Activated B cell treated with CpG ODN at 0.5 μM for 24 hours (primary cell): ENCODE data around the gene JADE1. TPM values are rescaled to one million over a fixed set of nuclear protein-coding genes. Genes with fewer than 3 reads are reported as not detected.

Source experiments
- ATAC-seq: fragments of 200-7000 bp; cut with Tn5 transposase; one replicate; pipeline ENCODE4 v1.10.0; 2021; ENCODE audit warnings: low read depth, mild to moderate bottlenecking, moderate library complexity
- CTCF ChIA-PET: fragments of 350-600 bp; sonication (Branson Sonifier 250); formaldehyde crosslinking; loops from one replicate; lab custom pipeline; 2021; ENCODE audit warnings: antibody characterized with exemption; lab: Charles Lee
- POLR2A ChIA-PET: fragments of 350-600 bp; sonication (Branson Sonifier 250); formaldehyde crosslinking; loops from one replicate; lab custom pipeline; 2021; ENCODE audit warnings: antibody characterized with exemption; lab: Charles Lee
- DNase-seq: peaks from one replicate; pipeline ENCODE4 v3.0.0; 2022
- H3K27ac Mint-ChIP-seq: one replicate; pipeline ENCODE4 v1.8.0; 2020; ENCODE audit warnings: mixed read lengths
- H3K27me3 Mint-ChIP-seq: one replicate; pipeline ENCODE4 v1.8.0; 2021; ENCODE audit warnings: mixed read lengths
- H3K36me3 Mint-ChIP-seq: one replicate; pipeline ENCODE4 v1.8.0; 2021; ENCODE audit warnings: low read depth, mixed read lengths
- H3K4me1 Mint-ChIP-seq: one replicate; pipeline ENCODE4 v1.8.0; 2021; ENCODE audit warnings: mixed read lengths
- H3K4me3 Mint-ChIP-seq: one replicate; pipeline ENCODE4 v1.8.0; 2020; ENCODE audit warnings: mild to moderate bottlenecking, mixed read lengths
- H3K9me3 Mint-ChIP-seq: one replicate; pipeline ENCODE4 v1.8.0; 2020; ENCODE audit warnings: mixed read lengths
- CTCF ChIP-seq: fragments of 200-600 bp; IDR thresholded peaks from one replicate; pipeline ENCODE4 v1.8.0; 2022; ENCODE audit warnings: antibody characterized with exemption, mild to moderate bottlenecking
- intact Hi-C: fragments of 100-400 bp; cut with micrococcal nuclease; formaldehyde crosslinking; loops from one replicate; pipeline ENCODE4 v1.15.1; 2024
- total RNA-seq: library from RNA; stranded (reverse); gene quantifications from 2 replicates; pipeline ENCODE4 v1.2.3, GENCODE V29; 2022

Gene JADE1
- total RNA-seq, 1 donor from 2014 or later = 29.2 TPM

DNA sequence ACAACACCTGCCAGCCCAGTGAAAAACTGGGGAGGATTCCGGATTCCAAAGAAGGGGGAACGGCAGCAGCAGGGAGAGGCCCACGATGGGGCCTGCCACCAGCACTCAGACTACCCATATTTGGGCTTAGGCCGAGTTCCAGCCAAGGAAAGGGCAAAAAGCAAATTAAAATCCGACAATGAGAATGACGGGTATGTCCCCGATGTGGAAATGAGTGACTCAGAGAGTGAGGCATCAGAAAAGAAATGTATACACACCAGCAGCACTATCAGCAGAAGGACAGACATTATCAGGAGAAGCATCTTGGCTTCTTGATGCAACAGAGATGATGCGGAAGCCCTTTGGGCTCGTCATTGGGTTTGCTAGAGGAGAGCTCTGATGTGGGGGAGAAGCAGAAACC is 62.4 kb downstream of the JADE1 start:
- ATAC-seq = no peak
- no peak overlapping the region for H3K27ac Mint-ChIP-seq
- CTCF ChIA-PET = no interaction called here

DNA sequence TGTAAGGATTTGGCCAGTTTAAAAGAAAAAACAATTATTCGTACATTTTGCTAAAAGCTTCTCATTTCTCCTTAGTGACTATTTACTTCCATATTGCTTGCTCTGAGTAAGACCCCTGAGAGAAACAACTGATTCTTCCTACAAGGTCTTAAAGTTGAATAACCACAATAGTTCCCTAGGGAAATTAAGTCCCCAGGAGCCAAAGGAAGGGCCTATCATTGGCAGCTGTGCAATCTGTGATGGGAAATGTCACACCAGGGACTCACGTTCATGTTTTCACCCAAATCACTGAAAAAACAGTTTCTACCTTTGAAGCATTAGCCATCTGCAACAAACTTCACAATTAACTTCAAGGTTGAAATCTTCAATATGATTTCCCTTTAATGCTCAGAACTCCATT is 66.7 kb downstream of the JADE1 start:
- DNase-seq = no peak
- Mint-ChIP-seq H3K9me3 (no peaks in the 10 kb centered on the region), H3K4me3 (no peak overlapping the region), H3K27ac (peak overlapping the region; percentile 6), H3K36me3 (peaks cover 33% of the 10 kb centered on the region), H3K27me3 (no peaks in the 10 kb centered on the region), H3K4me1 (peaks cover 3% of the 10 kb centered on the region)
- no peak for ATAC-seq
- intact Hi-C loops = no loop called here
- POLR2A ChIA-PET = no interaction called here
- TF ChIP-seq CTCF = no peak
- CTCF ChIA-PET = no interaction called here

More for the DNA sequence above, 62.4 kb downstream of the JADE1 start:
- no peaks in the 10 kb centered on the region for H3K27me3 Mint-ChIP-seq
- H3K36me3 Mint-ChIP-seq = peaks cover 69% of the 10 kb centered on the region
- no peak overlapping the region for H3K4me3 Mint-ChIP-seq
- POLR2A ChIA-PET = no interaction called here
- intact Hi-C loops = no loop called here
- H3K9me3 Mint-ChIP-seq = no peaks in the 10 kb centered on the region
- TF ChIP-seq CTCF = no peak
- H3K4me1 Mint-ChIP-seq = peaks cover 3% of the 10 kb centered on the region
- DNase-seq = no peak

- no peak for TF ChIP-seq CTCF
- Mint-ChIP-seq H3K4me1 (peaks cover 3% of the 10 kb centered on the region), H3K36me3 (peaks cover 21% of the 10 kb centered on the region), H3K9me3 (no peaks in the 10 kb centered on the region), H3K27ac (no peak overlapping the region), H3K4me3 (no peak overlapping the region), H3K27me3 (no peaks in the 10 kb centered on the region)
- ChIA-PET CTCF (interaction anchor here (0.8 kb wide), 1 partner anchor 21 kb away, joined by 3 read pairs; no protein-coding TSS in a partner anchor), POLR2A (no interaction called here)
- no peak for ATAC-seq
- DNase-seq = no peak
- intact Hi-C loops = no loop called here
Observed at GRCh38 chr4:128877934-128878333, 68.4 kb downstream of the JADE1 start.

DNA sequence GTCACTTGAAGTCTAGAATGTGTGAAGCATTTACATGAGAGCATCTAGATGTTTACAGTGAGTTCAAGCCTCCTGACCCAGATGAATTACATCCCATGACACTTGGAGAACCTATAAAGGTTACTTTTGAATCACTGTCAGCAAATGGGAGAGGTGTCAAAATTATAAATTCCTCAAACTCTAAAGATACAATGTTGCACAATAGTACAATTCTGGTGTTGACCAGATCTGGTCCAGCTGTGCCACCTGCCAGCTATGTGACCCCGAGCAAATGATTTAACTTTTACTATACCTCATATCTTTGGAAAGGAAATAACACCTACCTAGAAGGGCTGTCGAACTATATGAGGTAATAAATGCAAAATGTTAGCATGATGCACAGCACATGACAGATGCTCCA is 69.8 kb downstream of the JADE1 start:
- ATAC-seq = no peak
- Mint-ChIP-seq H3K4me1 (peaks cover 3% of the 10 kb centered on the region), H3K4me3 (no peak overlapping the region), H3K27ac (no peak overlapping the region), H3K9me3 (no peaks in the 10 kb centered on the region), H3K27me3 (no peaks in the 10 kb centered on the region), H3K36me3 (peaks cover 16% of the 10 kb centered on the region)
- no peak for TF ChIP-seq CTCF
- ChIA-PET CTCF (no interaction called here), POLR2A (no interaction called here)
- no peak for DNase-seq
- intact Hi-C loops = no loop called here

- CTCF ChIA-PET = no interaction called here
- Mint-ChIP-seq H3K4me3 (no peak overlapping the region), H3K9me3 (no peaks in the 10 kb centered on the region), H3K4me1 (peaks cover 3% of the 10 kb centered on the region), H3K27me3 (no peaks in the 10 kb centered on the region), H3K36me3 (peaks cover 12% of the 10 kb centered on the region), H3K27ac (no peak overlapping the region)
- TF ChIP-seq CTCF = no peak
- intact Hi-C loops = no loop called here
- POLR2A ChIA-PET = no interaction called here
- DNase-seq (no peak), ATAC-seq (no peak)
Observed at GRCh38 chr4:128879971-128880370, 70.5 kb downstream of the JADE1 start.
